Limb (tissue), 2 donors: ENCODE data around the gene SPARCL1.

ENCODE experiments used
- DNase-seq, 2 donors: peaks; one replicate each; pipeline ENCODE4 v3.0.0-alpha.2; 2016; ENCODE audit errors: extremely low spot score in 2 of 2

SPARCL1 gene

DNA sequence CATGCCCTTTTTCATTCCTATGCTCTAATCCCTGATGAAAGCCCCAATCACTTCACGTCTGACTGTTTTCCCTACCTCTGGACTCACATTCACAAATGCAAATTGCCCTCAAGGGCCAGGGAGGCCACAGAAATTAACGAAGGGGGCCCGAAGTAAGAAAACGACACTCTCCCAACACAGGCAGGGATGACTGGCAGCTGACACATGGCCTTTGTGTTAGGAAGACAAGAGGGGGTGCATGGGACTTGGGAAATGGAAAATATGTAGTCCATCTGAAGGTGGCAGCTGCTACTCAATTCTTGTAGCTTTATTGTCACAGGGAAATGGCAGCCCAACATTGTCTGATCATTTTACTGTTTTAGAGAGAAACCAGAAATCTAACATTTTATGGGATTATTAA is 12.3 kb upstream of the SPARCL1 start:
- DNase-seq, result peak in 1 of 2 donors; percentile 26

DNA sequence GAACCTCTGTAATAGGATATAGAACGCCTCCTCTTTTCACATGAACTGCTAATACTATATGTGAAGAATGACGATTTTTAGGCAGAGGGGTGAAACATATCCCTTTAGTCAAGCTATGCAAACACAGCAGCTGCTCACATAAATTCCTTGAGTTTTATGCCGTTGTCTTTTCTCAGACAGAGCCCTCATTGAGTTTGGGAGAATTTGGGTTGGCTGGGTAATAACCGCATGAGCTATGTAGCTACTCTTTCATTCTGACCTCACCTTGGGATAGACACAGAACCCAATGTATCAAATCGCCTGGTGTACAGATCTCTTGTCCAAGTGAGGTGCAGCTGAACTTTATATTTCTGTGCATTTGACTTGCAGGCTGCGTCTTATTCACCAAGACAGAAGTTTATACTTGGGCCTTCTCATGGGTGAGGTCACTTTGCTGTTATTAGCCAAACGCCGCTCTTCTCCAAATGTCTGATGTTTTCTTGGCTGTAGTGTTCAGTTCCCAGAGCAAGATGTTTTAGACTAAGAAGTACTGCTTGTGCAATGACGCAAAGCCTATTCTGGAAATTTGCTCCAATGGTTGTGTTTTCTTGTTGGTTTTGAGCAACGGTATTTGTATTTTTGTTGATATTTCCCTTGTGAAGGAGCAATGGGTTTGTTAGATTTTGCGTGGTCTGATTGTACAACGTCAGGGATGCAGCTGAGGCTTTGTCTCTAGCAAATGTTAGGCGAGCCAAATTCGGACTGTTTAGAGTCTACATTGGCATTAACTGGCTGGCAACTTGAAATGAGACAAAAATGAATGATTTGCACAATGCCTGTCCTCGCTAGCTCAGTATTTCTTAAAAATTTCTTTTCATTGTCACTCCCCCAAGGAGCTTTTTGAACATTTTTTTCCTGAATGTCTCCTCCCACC is 11.2 kb upstream of the SPARCL1 start:
- peak; percentile 42 to 80 for DNase-seq

DNA sequence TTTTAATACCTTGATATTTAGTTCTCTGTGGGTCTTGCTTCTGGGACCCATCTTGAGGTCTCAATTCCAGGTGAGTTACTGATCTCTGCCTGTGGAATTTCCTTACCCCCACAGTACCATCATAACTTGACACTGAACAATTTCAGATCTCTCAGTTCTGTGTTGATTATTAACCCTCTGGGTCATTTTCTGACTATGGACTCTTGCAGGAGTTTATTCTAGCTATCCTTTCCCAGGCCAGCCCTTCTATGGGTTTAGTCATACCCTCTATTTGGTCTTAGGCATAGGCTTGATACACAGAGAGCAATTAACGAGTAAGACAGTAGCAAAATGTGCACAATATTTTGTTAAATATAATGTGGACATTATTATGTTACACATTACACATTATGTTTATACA is 3.7 kb upstream of the SPARCL1 start:
- DNase-seq, result no peak

DNA sequence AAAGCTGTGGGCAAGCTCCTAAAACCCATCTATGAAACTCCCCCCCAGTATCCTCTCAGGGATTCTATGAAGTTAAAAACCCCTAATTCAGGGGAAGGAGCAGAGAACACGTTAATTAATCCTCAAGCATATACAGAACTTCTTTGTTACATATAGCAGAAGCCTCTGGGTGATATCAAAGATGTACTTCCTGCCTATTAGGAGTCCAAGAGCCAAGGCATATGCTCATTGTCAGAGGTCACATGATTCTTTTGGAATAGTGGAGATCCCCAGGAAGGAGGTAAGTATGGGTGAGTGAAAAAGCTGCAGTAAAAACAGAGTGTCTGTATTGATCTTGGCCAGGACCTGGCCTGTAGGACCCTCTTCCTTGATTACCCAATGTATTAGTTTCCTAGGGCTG is 2.9 kb upstream of the SPARCL1 start:
- DNase-seq, result no peak

GRCh38 chr4:87531621-87532020 is 2.4 kb upstream of the SPARCL1 start:
- no peak for DNase-seq

DNA sequence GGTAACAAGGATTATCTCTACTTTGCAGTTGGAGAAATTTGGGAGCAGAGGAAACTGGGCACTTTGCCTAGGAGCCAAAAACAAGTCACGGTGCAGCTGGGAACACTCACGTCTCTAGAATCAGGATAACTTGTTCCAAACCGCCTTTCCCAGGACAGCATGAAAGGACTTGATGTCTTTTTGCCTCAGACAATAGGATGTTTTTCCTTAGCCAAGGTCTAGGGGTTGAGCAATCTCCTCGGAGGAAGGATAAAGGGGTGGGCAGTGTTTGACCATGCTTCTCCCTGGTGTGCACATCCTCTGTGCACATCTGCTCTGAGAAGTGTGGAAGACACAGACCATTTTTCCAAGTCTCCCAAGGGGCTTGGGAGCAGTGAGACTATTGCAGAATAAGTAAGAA is 1.7 kb upstream of the SPARCL1 start:
- peak; percentile 41 to 63 for DNase-seq

DNA sequence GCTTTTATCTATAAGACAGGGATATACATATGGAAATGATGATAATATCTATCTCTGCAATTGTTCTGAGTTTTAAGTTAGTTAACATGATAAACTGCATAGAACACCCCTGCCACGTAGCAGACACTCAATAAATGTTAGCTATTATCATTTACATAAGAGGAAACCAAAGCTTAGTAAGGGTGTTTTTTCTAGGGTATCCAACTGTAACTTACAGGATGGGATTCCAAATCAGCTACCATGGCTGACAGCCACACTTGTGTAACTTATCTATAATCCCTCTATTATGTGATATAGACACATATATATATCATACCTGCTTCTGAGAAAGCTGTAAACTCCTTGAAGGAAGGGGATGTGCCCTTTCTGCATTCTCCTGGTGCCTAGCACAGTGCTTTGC is 1.1 kb upstream of the SPARCL1 start:
- no peak for DNase-seq

DNA sequence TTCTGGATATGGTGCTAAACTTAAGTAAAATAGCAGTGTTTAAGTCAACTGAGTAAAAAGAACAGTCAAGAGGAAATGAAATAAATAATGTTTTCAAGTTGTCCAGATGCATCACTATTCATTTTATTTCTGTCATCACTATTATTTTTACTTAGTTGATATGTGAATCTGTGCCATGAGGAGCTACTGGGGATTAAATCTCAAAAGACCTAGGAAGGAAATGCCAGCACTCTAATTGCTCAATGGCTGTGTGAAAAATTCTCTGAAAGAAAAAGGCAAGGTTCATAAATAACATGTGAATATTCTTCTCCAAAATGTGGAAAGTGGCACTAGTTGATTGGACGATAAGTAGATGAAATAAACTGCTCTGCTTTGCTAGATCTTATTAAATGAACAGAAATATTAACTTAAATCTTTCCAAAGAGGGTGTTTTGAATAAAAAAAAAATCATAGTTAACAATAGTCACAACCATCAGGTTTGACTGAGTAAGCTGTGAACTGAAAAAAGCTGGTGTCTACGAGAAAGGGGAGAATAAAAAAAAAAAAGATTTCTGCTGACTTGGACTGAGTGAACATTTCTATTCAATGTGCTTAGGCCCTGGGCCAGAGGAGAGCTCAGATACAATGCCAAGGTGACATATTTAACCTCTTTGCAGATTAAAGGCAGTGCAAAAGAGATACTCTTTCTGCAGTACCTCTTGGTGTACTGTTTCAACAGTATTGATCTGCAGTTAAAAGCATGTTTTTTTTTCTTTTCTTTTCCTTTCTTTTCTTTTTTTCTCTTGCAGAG is 1.6 kb downstream of the SPARCL1 start:
- peak in 1 of 2 donors; percentile 44 for DNase-seq

DNA sequence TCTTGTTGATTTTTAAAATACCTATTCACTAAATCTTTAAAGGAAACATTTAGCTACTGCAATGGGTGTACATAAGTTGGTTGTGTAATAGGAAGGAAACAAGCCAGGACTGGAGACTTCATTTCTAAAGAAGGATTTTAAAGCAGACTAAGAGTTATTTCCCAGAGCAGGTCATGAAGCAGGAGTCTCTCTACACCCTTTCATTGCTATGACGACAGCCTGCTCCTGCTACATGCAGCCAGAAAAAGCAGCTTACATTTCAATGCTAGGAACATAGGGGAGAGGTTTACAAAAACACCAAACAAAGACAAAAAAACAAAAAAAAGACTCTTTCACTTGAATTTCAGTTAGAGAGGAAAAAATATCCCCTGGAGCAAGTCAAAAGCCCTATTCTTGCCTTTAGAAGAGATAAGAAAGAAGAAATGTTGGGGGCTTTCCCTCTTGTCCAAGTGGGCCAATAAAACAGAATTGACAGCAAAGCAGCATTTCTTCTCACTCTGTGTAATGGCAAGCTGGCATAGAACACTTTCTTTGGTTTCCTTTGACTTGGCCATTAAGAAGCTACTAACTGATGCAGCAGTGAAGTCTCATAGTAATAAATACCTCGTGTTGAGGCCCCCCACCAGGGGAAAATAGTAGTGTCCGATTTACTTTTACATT is 3.4 kb downstream of the SPARCL1 start:
- peak in 1 of 2 donors; percentile 63 for DNase-seq

DNA sequence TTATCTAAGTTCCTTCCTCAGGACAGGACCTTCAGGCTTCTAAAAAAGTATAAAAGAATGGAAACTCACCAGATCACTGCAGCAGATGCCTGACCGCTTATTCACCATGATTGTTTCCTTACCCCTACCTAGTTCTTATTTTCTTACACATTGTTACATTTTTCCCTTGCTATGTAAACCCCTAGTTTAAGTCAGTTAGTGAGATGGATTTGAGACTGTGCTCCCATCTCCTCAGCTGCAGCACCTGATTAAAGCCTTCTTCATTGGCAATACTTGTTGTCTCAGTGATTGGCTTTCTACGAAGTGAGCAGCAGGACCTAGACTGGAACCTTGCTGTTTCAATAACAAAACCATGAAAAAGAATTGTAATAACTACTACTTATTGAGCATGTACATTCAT is 4.7 kb downstream of the SPARCL1 start:
- DNase-seq, result no peak

- DNase-seq, result no peak
Measured at GRCh38 chr4:87523307-87523706, 5.9 kb downstream of the SPARCL1 start.

DNA sequence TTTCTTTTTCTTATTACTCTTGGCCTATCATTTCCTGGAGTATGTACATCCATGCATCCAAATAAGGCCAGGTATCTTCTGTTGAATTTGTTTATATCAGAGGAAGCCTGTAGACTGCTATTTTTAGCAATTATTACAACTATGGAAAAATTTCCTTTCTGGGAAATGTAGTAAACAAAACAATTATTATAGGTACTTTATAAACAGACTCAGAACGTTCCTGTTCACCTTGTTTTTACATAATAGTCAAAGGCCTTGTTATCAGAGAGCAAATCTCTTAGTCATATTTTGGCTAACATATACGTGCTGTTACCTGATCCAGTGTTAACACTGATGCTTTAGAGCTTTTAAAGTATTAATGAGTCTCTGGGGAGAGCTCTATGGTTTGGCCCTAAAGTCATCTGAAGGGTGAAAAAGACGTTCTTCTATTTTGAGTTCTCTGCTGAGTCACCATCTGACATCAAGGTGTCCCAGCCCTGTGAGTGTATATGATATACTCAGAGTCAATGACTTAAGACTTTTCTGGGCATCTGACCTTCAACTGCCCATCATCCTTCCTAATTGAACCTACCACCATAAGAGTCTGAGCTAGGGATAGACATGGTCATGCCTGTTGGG is 7.3 kb downstream of the SPARCL1 start:
- DNase-seq, result no peak

GRCh38 chr4:87521319-87521718 is 7.9 kb downstream of the SPARCL1 start:
- no peak for DNase-seq

- DNase-seq, result no peak
Measured at GRCh38 chr4:87517621-87518020, 11.6 kb downstream of the SPARCL1 start.

DNA sequence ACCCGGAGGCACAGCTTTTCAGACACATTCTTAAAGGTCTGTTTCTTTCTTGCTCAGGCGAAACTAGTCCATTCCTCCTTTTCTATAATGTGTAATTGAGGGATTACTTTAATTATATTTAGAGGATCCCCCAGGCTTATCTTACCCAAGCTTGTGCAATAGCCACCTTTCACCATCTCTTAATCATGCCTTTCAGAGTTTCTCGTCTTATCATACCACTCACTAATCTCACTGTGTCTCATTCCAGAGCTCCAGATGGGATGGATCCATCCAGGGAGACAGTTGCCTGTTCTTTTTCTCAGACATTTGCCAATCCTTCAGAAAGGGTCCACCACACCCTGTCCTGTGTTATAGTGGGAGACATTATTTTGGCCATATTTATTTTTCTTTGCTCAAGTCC is 12.5 kb downstream of the SPARCL1 start:
- no peak for DNase-seq

GRCh38 chr4:87512400-87512799 is 16.8 kb downstream of the SPARCL1 start:
- no peak for DNase-seq

DNA sequence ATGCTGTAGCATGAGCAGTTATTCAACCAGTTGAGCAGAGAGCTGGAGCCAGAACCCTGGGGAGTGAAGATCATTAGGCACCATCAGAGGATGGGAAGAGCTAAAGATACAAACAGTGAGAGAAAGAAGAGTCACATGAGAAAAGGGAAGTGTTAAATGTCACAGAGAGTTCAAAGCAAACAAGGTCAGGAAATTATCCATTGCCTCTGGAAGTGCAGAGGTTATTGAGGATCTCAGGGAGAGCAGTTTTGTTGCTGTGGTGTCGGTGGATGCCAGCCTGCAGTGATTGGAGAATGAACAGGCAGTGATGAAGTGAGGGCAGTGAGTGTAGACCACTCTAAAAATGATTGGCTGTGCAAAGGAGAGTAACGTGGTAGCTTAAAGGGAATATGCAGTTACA is 17.7 kb downstream of the SPARCL1 start:
- no peak for DNase-seq

DNA sequence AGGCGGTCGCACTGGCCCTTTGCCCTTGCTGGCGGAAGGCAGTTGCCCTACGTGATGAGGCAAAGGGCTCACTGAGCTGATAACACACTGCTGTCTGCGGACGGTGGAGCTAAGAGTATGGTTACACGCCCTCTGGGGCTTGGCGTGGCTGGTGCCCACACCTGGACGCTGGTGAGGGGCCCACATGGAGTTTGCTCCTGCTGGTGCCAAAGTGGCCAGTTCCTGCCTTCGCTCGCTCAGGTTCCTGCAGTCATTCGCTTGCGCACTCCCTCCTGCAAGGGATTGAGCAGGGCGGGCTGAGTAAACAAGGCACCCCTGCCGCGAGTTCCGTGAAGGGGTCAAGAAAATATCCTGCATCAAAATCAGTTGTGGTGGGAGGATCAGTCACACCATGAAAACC is 18.4 kb downstream of the SPARCL1 start:
- DNase-seq, result no peak

DNA sequence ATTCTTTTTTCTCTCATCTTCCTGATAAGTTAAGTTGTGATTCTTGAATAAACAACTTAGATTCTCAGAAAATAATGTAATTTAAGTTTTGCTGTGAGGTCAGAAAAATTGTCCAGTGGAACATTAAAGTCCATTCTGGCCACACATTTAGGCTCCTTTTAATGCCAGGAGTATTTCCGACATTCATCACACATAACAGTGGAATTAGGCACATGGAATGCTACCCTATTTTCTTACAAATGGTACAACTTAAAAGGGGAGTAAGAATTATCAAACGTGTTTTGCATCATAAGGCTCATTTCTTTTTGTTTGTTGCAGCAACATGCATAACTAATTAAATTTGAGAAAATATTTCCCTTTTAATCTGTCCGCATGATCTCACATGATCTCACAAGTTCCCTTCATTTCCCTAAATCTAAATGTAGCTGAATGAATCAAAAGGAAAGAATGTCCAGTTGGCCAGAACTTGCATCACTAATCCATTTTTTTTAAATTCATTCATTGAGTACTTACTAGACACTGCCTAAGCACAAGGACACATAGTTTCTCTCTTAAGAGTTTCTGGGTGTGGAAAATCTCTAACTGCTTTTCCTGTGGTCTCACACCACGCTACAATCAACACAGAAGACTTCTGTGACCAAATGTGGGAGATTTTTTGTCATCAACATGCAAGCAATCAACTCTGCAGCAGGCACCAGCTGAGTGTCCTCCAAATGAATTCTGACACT is 22.0 kb downstream of the SPARCL1 start:
- no peak for DNase-seq

DNA sequence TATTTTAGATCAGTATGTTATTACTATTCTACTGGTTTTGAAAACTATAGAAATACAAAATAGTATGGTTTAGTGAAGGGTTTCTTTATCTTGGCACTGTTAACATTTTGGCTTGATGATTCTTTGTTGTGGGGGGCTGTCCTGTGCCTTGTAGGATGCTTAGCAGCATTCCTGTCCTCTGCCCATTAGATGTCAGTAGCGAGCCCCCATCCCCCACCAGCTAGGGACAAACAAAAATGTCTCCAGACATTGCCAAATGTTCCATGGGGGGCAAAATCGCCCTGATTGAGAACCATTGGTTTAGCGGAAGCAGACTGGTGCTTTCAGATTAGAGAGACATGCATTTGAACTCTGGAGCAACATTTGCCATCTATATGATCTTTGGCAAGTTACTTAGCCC is 23.3 kb downstream of the SPARCL1 start:
- DNase-seq, result no peak
